Loucy (cell line): Measurements from ENCODE around the gene APOBEC3G.

Experiments used
- H2AFZ ChIP-seq: fragments of 200-600 bp; sonication (generic); 2 replicates; pipeline ENCODE4 v1.6.0; 2016; ENCODE audit warnings: antibody characterized with exemption, mild to moderate bottlenecking, low read length, moderate library complexity
- H3F3A ChIP-seq: fragments of 200-600 bp; 2 replicates; pipeline ENCODE4 v1.6.0; 2016; ENCODE audit warnings: antibody characterized with exemption, low read depth, mild to moderate bottlenecking
- H3K27me3 ChIP-seq: fragments of 200-600 bp; sonication (generic); 2 replicates; pipeline ENCODE4 v1.6.1; 2014; ENCODE audit warnings: low read length, mild to moderate bottlenecking; ENCODE audit not compliant: insufficient read depth, poor library complexity, severe bottlenecking
- H3K36me3 ChIP-seq: fragments of 200-600 bp; sonication (generic); 2 replicates; pipeline ENCODE4 v1.6.1; 2016; ENCODE audit warnings: low read length; ENCODE audit not compliant: insufficient read depth
- H3K4me1 ChIP-seq: fragments of 200-600 bp; sonication (generic); 2 replicates; pipeline ENCODE4 v1.5.1; 2014; ENCODE audit warnings: low read length, mild to moderate bottlenecking; ENCODE audit not compliant: insufficient read depth, poor library complexity, severe bottlenecking
- H3K4me2 ChIP-seq: fragments of 200-600 bp; sonication (generic); 2 replicates; pipeline ENCODE4 v1.6.0; 2014; ENCODE audit warnings: antibody characterized with exemption, low read length, low read depth, mild to moderate bottlenecking; ENCODE audit not compliant: poor library complexity, severe bottlenecking
- H3K4me3 ChIP-seq: fragments of 200-600 bp; sonication (generic); 2 replicates; pipeline ENCODE4 v1.5.1; 2014; ENCODE audit warnings: low read length, mild to moderate bottlenecking, mixed read lengths; ENCODE audit not compliant: poor library complexity, severe bottlenecking
- H3K79me2 ChIP-seq: fragments of 200-600 bp; sonication (generic); 2 replicates; pipeline ENCODE4 v1.6.1; 2014; ENCODE audit warnings: low read length; ENCODE audit not compliant: insufficient read depth
- H3K9ac ChIP-seq: fragments of 200-600 bp; sonication (generic); 2 replicates; pipeline ENCODE4 v1.6.0; 2014; ENCODE audit warnings: mild to moderate bottlenecking, low read depth, low read length, moderate library complexity; ENCODE audit not compliant: poor library complexity, severe bottlenecking
- H3K9me2 ChIP-seq: fragments of 200-600 bp; sonication (generic); replicated peaks from 2 replicates; pipeline ENCODE4 v1.6.1; 2016; ENCODE audit warnings: low read depth, low read length, mixed read lengths
- H3K9me3 ChIP-seq: fragments of 200-600 bp; sonication (generic); 2 replicates; pipeline ENCODE4 v1.6.1; 2014; ENCODE audit warnings: mild to moderate bottlenecking, antibody characterized with exemption, low read length, low read depth; ENCODE audit not compliant: insufficient read depth
- H4K20me1 ChIP-seq: fragments of 200-600 bp; sonication (generic); 2 replicates; pipeline ENCODE4 v1.6.0; 2014; ENCODE audit warnings: antibody characterized with exemption, low read length, mild to moderate bottlenecking; ENCODE audit not compliant: insufficient read depth, poor library complexity, severe bottlenecking
- EZH2phosphoT487 ChIP-seq: fragments of 200-600 bp; IDR thresholded peaks from 2 replicates; pipeline ENCODE4 v1.6.1; 2018; ENCODE audit warnings: antibody characterized with exemption, mild to moderate bottlenecking, moderate library complexity, borderline replicate concordance
- TF ChIP-seq, protein P1 (sequence below): fragments of 200-600 bp; sonication (generic); conservative IDR thresholded peaks from 2 replicates; pipeline ENCODE4 v1.5.1; 2014; ENCODE audit warnings: mild to moderate bottlenecking, antibody characterized with exemption, low read length

Gene APOBEC3G

DNA sequence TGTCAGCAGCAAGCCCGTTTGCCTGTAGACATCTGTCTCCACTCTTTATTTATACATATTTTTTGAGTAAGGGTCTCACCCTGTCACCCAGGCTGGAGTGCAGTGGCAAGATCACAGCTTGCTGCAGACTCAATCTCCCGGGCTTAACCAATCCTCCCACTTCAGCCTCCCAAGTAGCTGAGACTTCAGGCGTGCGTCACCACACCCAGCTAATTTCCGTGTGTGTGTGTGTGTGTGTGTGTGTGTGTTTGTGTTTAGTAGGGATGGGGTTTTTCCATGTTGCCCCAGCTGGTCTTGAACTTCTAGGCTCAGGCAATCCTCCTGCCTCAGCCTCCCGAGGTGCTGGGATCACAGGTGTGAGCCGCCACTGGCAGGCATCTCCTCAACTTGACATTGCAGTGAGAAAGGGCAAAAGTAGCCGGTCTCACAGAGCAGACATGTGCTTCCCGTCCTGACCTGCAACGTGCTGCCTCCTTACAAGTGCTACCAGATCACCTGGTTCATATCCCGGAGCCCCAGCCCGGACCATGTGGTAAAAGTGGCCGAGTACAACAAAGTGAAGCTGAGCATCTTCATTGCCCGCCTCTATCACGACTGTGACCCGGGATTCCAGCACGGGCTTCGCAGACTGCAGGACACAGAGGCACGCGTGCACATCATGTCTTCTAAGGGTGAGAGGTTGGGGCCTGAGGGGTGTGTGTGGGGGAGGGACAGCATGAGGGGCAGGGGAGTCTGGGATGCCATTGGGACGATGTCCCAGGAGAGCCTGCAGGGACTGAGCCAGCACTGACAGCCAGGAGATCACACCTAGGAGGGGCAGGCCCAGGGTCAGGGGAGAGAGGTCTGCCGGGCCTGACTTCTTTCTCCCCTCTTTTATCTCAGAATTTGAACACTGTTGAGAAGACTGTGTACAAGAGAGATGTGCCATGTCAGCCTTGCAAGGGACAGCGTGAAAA is 14.3 kb downstream of the APOBEC3G start:
- Histone ChIP-seq H4K20me1 (no peaks in the 10 kb centered on the region), H3K4me2 (peak overlapping the region; percentile 84), H3K4me1 (peaks cover 72% of the 10 kb centered on the region), H3F3A (peaks cover 4% of the 10 kb centered on the region; the same call in 1 of the 2 replicates), H3K36me3 (no peaks in the 10 kb centered on the region), H3K9me3 (no peaks in the 10 kb centered on the region), H2AFZ (no peak overlapping the region), H3K27me3 (no peaks in the 10 kb centered on the region), H3K4me3 (peak overlapping the region; percentile 66), H3K79me2 (peaks cover 6% of the 10 kb centered on the region; the same call in 1 of the 2 replicates), H3K9me2 (no peaks in the 10 kb centered on the region), H3K9ac (peak overlapping the region; percentile 77)
- TF ChIP-seq EZH2phosphoT487 = no peak
- TF ChIP-seq, protein P1, sequence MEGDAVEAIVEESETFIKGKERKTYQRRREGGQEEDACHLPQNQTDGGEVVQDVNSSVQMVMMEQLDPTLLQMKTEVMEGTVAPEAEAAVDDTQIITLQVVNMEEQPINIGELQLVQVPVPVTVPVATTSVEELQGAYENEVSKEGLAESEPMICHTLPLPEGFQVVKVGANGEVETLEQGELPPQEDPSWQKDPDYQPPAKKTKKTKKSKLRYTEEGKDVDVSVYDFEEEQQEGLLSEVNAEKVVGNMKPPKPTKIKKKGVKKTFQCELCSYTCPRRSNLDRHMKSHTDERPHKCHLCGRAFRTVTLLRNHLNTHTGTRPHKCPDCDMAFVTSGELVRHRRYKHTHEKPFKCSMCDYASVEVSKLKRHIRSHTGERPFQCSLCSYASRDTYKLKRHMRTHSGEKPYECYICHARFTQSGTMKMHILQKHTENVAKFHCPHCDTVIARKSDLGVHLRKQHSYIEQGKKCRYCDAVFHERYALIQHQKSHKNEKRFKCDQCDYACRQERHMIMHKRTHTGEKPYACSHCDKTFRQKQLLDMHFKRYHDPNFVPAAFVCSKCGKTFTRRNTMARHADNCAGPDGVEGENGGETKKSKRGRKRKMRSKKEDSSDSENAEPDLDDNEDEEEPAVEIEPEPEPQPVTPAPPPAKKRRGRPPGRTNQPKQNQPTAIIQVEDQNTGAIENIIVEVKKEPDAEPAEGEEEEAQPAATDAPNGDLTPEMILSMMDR = no peak

DNA sequence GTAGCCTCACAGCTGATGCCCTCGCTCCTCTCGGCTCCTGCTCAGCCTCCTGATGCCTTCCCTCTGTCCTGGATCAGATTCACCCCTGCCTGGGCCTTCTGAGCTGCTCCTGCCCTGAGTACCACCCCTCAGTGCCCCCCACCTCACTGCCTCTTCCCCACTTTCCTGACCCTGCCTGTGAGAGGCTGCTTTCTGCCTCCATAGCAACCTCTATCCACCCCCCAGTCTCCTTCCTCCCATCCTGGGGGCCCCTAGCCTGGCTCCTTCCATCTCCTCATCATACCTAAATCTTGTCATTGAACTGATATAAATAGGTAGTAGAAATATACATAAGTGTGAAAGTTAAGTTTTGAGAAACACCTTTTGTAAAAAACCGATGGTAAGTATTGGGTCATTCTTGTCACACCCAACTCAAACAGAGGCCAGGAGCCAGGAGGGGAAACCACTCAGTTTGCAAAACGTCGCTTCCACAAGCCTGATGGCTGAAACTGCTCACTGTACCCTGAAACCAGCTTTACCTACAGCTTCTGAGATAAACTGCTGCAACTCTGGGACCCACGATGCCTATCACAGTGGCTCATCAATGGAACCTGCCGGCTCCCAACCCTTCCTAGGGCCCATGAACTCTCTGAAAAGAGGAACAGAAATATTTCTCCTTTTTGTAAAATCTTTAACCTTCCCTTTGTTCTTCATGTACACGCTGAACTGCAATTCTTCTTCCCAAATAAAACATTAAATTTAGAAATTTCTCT is 15.2 kb downstream of the APOBEC3G start:
- Histone ChIP-seq H2AFZ (no peak overlapping the region), H3K9ac (peak overlapping the region; percentile 77), H3K4me1 (peaks cover 75% of the 10 kb centered on the region)

DNA sequence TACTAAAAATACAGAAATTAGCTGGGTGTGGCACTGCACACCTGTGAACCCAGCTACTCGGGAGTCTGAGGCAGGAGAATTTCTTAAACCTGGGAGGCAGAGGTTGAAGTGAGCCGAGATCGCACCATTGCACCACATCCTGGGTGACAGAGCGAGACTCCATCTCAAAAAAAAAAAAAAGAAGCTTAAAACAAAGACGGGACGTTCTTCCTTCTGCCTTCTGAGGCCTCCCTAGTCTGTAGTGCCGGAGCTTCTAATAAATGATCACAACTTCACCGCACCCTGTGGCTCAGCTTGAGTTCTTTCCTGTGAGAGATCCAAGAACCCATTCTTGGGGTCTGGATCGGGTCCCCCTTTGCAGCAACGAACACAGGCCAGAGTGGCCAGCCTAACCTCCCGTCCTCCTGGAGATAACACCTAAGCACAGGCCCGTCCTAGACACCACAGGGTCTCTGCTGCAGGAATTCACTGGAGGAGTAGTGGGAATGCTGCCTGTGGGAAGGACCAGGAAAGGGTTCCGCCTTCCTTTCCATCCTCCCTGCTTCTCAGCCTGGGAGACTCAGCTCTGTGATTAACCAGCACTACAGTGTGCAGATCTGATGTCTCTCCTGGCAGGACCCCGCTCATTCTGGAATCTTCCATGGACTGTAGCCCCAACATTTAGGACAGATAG is 17.8 kb downstream of the APOBEC3G start:
- Histone ChIP-seq H3K4me2 (no peak overlapping the region), H2AFZ (no peak overlapping the region), H3K9me2 (no peaks in the 10 kb centered on the region), H3K4me1 (peaks cover 71% of the 10 kb centered on the region), H3K9me3 (no peaks in the 10 kb centered on the region), H3F3A (peaks cover 7% of the 10 kb centered on the region; the same call in 1 of the 2 replicates), H4K20me1 (no peaks in the 10 kb centered on the region), H3K9ac (no peak overlapping the region), H3K4me3 (no peak overlapping the region), H3K36me3 (no peaks in the 10 kb centered on the region), H3K27me3 (no peaks in the 10 kb centered on the region), H3K79me2 (peaks cover 6% of the 10 kb centered on the region; the same call in 1 of the 2 replicates)
- no peak for TF ChIP-seq EZH2phosphoT487
- TF ChIP-seq, protein P1 = no peak

More for the DNA sequence above, 15.2 kb downstream of the APOBEC3G start:
- Histone ChIP-seq H4K20me1 (no peaks in the 10 kb centered on the region), H3K79me2 (peaks cover 6% of the 10 kb centered on the region; the same call in 1 of the 2 replicates), H3K4me3 (peak overlapping the region; percentile 66), H3K4me2 (peak overlapping the region; percentile 84), H3K36me3 (no peaks in the 10 kb centered on the region), H3K27me3 (no peaks in the 10 kb centered on the region), H3K9me2 (no peaks in the 10 kb centered on the region), H3K9me3 (no peaks in the 10 kb centered on the region), H3F3A (peaks cover 6% of the 10 kb centered on the region; the same call in 1 of the 2 replicates)
- TF ChIP-seq, protein P1 = no peak
- TF ChIP-seq EZH2phosphoT487 = no peak
